Midbrain (tissue), 1 donor: Measurements from ENCODE around the gene PRSS8.
A peak's percentile ranks its signal among the peaks of the same experiment; 100 is the strongest.
"Not testable (repeated sequence)": the region's sequence is repeated elsewhere in the genome, so short reads cannot be mapped to it uniquely, and the experiment has no call there.

Experiments
- DNase-seq: peaks from one replicate; lab custom pipeline; 2025; lab: John Stamatoyannopoulos, UW

Gene PRSS8

GRCh38 chr16:31105677-31106213, 29.8 kb downstream of the PRSS8 start:
- peak; percentile 73 for DNase-seq

GRCh38 chr16:31100876-31101641, 34.5 kb downstream of the PRSS8 start:
- not testable (repeated sequence) for DNase-seq

GRCh38 chr16:31099860-31100638, 35.5 kb downstream of the PRSS8 start:
- no peak for DNase-seq

GRCh38 chr16:31094424-31095120, 41.0 kb downstream of the PRSS8 start, which contains the start of gene VKORC1:
VKORC1 (minus strand) TSS chr16:31094797; CDS start chr16:31094729, 68 bp downstream.
- peak; percentile 91 for DNase-seq

- no peak for DNase-seq
Measured at GRCh38 chr16:31094088-31094423, 41.5 kb downstream of the PRSS8 start.

- DNase-seq = peak; percentile 62
Measured at GRCh38 chr16:31093132-31093703, 42.3 kb downstream of the PRSS8 start.

- DNase-seq = no peak
Measured at GRCh38 chr16:31092330-31092729, 43.2 kb downstream of the PRSS8 start.

GRCh38 chr16:31090540-31090939, 45.0 kb downstream of the PRSS8 start:
- DNase-seq = no peak

GRCh38 chr16:31089199-31089598, 46.3 kb downstream of the PRSS8 start:
- no peak for DNase-seq

GRCh38 chr16:31088459-31089183, 46.9 kb downstream of the PRSS8 start, which contains the start of gene PRSS53:
PRSS53 (minus strand) TSS chr16:31088943; CDS start chr16:31088809, 134 bp downstream.
- DNase-seq = no peak

- DNase-seq = no peak
Measured at GRCh38 chr16:31087971-31088370, 47.6 kb downstream of the PRSS8 start.

GRCh38 chr16:31087481-31087880, 48.0 kb downstream of the PRSS8 start:
- DNase-seq = no peak

GRCh38 chr16:31086629-31086906, 49.0 kb downstream of the PRSS8 start:
- DNase-seq = no peak

GRCh38 chr16:31085873-31086628, 49.5 kb downstream of the PRSS8 start:
- DNase-seq = no peak

GRCh38 chr16:31085411-31085810, 50.1 kb downstream of the PRSS8 start:
- no peak for DNase-seq

- DNase-seq = no peak
Measured at GRCh38 chr16:31084584-31085302, 50.8 kb downstream of the PRSS8 start.

- DNase-seq = no peak
Measured at GRCh38 chr16:31083981-31084380, 51.5 kb downstream of the PRSS8 start.

GRCh38 chr16:31083556-31083955, 52.0 kb downstream of the PRSS8 start:
- DNase-seq = no peak

GRCh38 chr16:31083081-31083480, 52.4 kb downstream of the PRSS8 start:
- no peak for DNase-seq
